ENCODE results near the gene P4HB. TPM values are rescaled to one million over a fixed set of nuclear protein-coding genes. Genes with fewer than 3 reads are reported as not detected.

P4HB gene
- total and polyA plus RNA-seq, 9 donors, result 383 to 577 (median 443) TPM

GRCh38 chr17:81899514-81900166 lies 39.3 kb upstream of the P4HB start:
- DNase-seq, result no peak
- H3K27ac ChIP-seq (ENCODE audit: low read length), result no peak overlapping the region
- no peak overlapping the region for H3K4me3 ChIP-seq (ENCODE audit: low read length)
- H3K27me3 ChIP-seq (ENCODE audit: control insufficient read depth, insufficient read depth, low read length), result peaks cover 16% of the 10 kb centered on the region
- 92% methylated on average over 21 of the region's 22 CpGs for WGBS (ENCODE audit: insufficient coverage)
- H3K36me3 ChIP-seq (ENCODE audit: control insufficient read depth, insufficient read depth, low read length), result peaks cover 60% of the 10 kb centered on the region
- no peaks in the 10 kb centered on the region for H3K9me3 ChIP-seq (replicated peaks; ENCODE audit: control insufficient read depth, low read depth, low read length)
- peaks cover 11% of the 10 kb centered on the region for H3K4me1 ChIP-seq (ENCODE audit: control insufficient read depth, insufficient read depth, low read length)

- Histone ChIP-seq H3K4me3 (ENCODE audit: low read length) (no peak overlapping the region), H3K27me3 (ENCODE audit: control insufficient read depth, insufficient read depth, low read length) (peaks cover 16% of the 10 kb centered on the region), H3K36me3 (ENCODE audit: control insufficient read depth, insufficient read depth, low read length) (peaks cover 62% of the 10 kb centered on the region), H3K9me3 (replicated peaks; ENCODE audit: control insufficient read depth, low read depth, low read length) (no peaks in the 10 kb centered on the region), H3K4me1 (ENCODE audit: control insufficient read depth, insufficient read depth, low read length) (peaks cover 11% of the 10 kb centered on the region), H3K27ac (ENCODE audit: low read length) (no peak overlapping the region)
- 80% methylated on average over 9 of the region's 9 CpGs for WGBS (ENCODE audit: insufficient coverage)
- DNase-seq, result no peak
These were observed 38.5 kb upstream of the P4HB start for GRCh38 chr17:81898885-81899284.

- Histone ChIP-seq H3K36me3 (ENCODE audit: control insufficient read depth, insufficient read depth, low read length) (peaks cover 68% of the 10 kb centered on the region), H3K27me3 (ENCODE audit: control insufficient read depth, insufficient read depth, low read length) (peaks cover 16% of the 10 kb centered on the region)
- WGBS (ENCODE audit: insufficient coverage), result 90% methylated on average over 17 of the region's 19 CpGs
These were observed 37.9 kb upstream of the P4HB start for GRCh38 chr17:81898029-81898866.

DNA sequence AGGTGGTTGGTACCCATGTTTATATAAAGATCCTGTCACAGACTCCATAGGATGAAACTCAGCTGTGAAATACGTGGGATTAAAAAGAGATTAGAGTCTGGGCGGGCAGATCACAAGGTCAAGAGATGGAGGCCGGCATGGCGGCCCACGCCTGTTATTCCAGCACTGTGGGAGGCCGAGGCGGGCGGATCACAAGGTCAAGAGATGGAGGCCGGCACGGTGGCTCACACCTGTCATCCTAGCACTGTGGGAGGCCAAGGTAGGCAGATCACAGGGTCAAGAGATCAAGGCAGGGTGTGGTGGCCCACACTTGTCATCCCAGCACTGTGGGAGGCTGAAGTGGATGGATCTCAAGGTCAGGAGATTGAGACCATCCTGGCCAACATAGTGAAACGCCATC lies 35.1 kb upstream of the P4HB start:
- 85% methylated on average over 10 of the region's 11 CpGs for WGBS (ENCODE audit: insufficient coverage)
- no peak overlapping the region for H3K4me3 ChIP-seq (ENCODE audit: low read length)
- DNase-seq, result no peak
- H3K27ac ChIP-seq (ENCODE audit: low read length), result no peak overlapping the region
- no peaks in the 10 kb centered on the region for H3K9me3 ChIP-seq (replicated peaks; ENCODE audit: control insufficient read depth, low read depth, low read length)
- H3K36me3 ChIP-seq (ENCODE audit: control insufficient read depth, insufficient read depth, low read length), result peaks cover 63% of the 10 kb centered on the region
- H3K4me1 ChIP-seq (ENCODE audit: control insufficient read depth, insufficient read depth, low read length), result peaks cover 11% of the 10 kb centered on the region
- H3K27me3 ChIP-seq (ENCODE audit: control insufficient read depth, insufficient read depth, low read length), result no peaks in the 10 kb centered on the region

More at GRCh38 chr17:81898029-81898866, 37.9 kb upstream of the P4HB start:
- Histone ChIP-seq H3K9me3 (replicated peaks; ENCODE audit: control insufficient read depth, low read depth, low read length) (no peaks in the 10 kb centered on the region), H3K4me1 (ENCODE audit: control insufficient read depth, insufficient read depth, low read length) (peaks cover 11% of the 10 kb centered on the region), H3K27ac (ENCODE audit: low read length) (no peak overlapping the region), H3K4me3 (ENCODE audit: low read length) (no peak overlapping the region)
- DNase-seq, result no peak

- DNase-seq, result no peak
- Histone ChIP-seq H3K27me3 (ENCODE audit: control insufficient read depth, insufficient read depth, low read length) (no peaks in the 10 kb centered on the region), H3K36me3 (ENCODE audit: control insufficient read depth, insufficient read depth, low read length) (peaks cover 67% of the 10 kb centered on the region), H3K9me3 (replicated peaks; ENCODE audit: control insufficient read depth, low read depth, low read length) (no peaks in the 10 kb centered on the region), H3K27ac (ENCODE audit: low read length) (peak overlapping the region; percentile 66), H3K4me3 (ENCODE audit: low read length) (peak overlapping the region; percentile 62), H3K4me1 (ENCODE audit: control insufficient read depth, insufficient read depth, low read length) (peaks cover 26% of the 10 kb centered on the region)
- WGBS (ENCODE audit: insufficient coverage), result under 1% methylated on average over 40 of the region's 40 CpGs
These were observed 30.9 kb upstream of the P4HB start for GRCh38 chr17:81891303-81891552.

- Histone ChIP-seq H3K4me3 (ENCODE audit: low read length) (peak overlapping the region; percentile 62), H3K27ac (ENCODE audit: low read length) (peak overlapping the region; percentile 66), H3K4me1 (ENCODE audit: control insufficient read depth, insufficient read depth, low read length) (peaks cover 31% of the 10 kb centered on the region), H3K36me3 (ENCODE audit: control insufficient read depth, insufficient read depth, low read length) (peaks cover 69% of the 10 kb centered on the region), H3K9me3 (replicated peaks; ENCODE audit: control insufficient read depth, low read depth, low read length) (no peaks in the 10 kb centered on the region), H3K27me3 (ENCODE audit: control insufficient read depth, insufficient read depth, low read length) (no peaks in the 10 kb centered on the region)
- WGBS (ENCODE audit: insufficient coverage), result 9% methylated on average over 58 of the region's 69 CpGs
- DNase-seq, result no peak
These were observed 30.3 kb upstream of the P4HB start for GRCh38 chr17:81890447-81891302.

DNA sequence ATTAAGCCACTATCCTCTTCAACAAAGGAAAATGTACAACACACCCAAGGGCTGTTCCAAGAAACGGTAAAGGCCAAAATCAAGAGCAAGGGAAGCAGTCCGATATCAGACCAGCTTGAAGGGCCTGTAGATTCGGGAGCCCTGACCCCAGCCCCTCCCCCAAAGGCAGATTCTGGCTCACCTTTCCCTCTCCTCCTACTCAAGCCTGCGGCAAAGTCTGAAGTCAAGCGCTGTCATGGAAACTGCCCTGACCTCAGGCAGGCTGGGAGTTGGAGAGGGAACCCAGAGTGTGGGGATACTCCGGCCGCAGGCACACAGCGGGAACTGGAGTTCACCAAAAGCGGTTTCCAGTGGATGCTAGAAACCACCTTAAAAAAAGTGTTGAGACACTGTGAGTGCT lies 29.3 kb upstream of the P4HB start:
- no peak for DNase-seq
- Histone ChIP-seq H3K4me3 (ENCODE audit: low read length) (no peak overlapping the region), H3K4me1 (ENCODE audit: control insufficient read depth, insufficient read depth, low read length) (peaks cover 42% of the 10 kb centered on the region), H3K27ac (ENCODE audit: low read length) (no peak overlapping the region), H3K36me3 (ENCODE audit: control insufficient read depth, insufficient read depth, low read length) (peaks cover 72% of the 10 kb centered on the region), H3K9me3 (replicated peaks; ENCODE audit: control insufficient read depth, low read depth, low read length) (no peaks in the 10 kb centered on the region), H3K27me3 (ENCODE audit: control insufficient read depth, insufficient read depth, low read length) (no peaks in the 10 kb centered on the region)
- WGBS (ENCODE audit: insufficient coverage), result 85% methylated on average over 5 of the region's 9 CpGs

DNA sequence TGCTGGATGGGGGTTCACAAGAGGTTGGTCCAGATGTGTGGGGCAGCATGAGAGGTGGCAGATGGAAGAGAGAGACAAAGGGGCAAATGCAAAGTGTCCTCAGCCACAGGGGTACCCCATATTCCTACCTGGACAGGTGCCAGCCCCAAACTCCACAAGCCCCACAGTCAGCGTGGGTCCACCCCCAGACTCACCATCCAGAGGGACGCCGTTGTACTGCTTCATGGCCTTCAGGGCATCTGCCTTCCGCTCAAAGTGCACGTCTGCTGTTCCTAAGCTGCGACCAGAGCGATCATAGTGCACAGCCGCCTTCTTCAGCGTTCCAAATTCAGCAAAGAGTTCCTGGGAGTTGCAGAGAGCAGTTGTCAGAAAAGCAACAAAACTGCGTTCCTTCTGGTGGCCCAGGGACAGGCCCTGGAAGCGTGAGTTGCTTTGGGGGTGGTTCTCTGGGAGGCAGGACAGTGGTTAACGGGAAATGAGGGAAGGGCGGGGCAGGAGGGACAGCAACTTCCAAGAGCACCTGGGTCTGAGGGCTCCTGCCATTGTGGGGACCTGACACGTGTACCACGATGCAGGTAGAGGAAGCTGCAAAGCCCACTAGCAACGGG lies 28.8 kb upstream of the P4HB start:
- H3K4me3 ChIP-seq (ENCODE audit: low read length), result no peak overlapping the region
- H3K27ac ChIP-seq (ENCODE audit: low read length), result no peak overlapping the region
- H3K9me3 ChIP-seq (replicated peaks; ENCODE audit: control insufficient read depth, low read depth, low read length), result no peaks in the 10 kb centered on the region
- H3K36me3 ChIP-seq (ENCODE audit: control insufficient read depth, insufficient read depth, low read length), result peaks cover 72% of the 10 kb centered on the region
- H3K4me1 ChIP-seq (ENCODE audit: control insufficient read depth, insufficient read depth, low read length), result peaks cover 46% of the 10 kb centered on the region
- no peaks in the 10 kb centered on the region for H3K27me3 ChIP-seq (ENCODE audit: control insufficient read depth, insufficient read depth, low read length)
- 93% methylated on average over 13 of the region's 16 CpGs for WGBS (ENCODE audit: insufficient coverage)
- DNase-seq, result no peak

DNA sequence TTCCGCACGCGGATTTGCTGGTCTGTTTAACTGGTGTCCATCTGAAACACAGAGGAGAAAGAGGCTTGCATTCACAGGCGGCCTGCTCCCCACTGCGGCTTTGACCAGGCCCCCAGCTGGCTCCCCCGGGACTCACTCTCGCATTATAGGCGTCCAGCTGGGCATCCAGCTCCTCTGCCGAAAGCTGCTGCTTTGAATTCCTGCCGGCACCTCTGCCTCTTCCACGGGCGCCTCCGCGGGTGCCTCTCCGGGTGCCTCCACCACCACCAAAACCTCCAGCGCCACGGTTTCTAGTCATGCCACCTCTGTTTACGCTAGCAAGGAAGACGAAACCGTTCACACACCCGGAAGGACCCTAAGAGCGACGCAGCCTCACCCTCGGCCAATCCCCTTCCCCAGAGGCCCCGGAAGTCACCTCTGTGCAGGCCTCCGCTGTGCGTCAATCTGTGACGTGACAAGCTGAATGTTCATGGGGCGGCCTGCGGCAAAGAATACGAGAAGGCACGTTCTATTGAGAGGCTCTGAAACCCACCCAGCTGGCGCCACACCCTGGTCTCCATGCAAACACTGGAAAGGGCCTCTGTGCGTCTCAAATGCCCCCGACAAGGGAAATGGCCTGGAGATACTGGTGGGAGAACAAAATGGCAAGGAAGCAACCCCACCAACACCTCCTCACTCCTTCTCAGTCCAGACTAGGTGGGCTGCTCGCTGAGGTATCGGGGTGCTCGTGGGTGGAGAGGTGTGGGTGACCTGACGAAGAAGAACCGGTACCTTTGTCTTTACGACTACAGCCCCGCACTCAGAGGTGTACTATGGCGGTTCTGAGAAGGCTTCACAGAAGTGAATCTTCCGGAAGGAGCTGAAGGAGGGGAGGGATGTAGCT lies 28.0 kb upstream of the P4HB start:
- no peaks in the 10 kb centered on the region for H3K9me3 ChIP-seq (replicated peaks; ENCODE audit: control insufficient read depth, low read depth, low read length)
- peaks cover 69% of the 10 kb centered on the region for H3K36me3 ChIP-seq (ENCODE audit: control insufficient read depth, insufficient read depth, low read length)
- no peak overlapping the region for H3K27ac ChIP-seq (ENCODE audit: low read length)
- DNase-seq, result no peak
- peaks cover 46% of the 10 kb centered on the region for H3K4me1 ChIP-seq (ENCODE audit: control insufficient read depth, insufficient read depth, low read length)
- no peaks in the 10 kb centered on the region for H3K27me3 ChIP-seq (ENCODE audit: control insufficient read depth, insufficient read depth, low read length)
- H3K4me3 ChIP-seq (ENCODE audit: low read length), result no peak overlapping the region
- WGBS (ENCODE audit: insufficient coverage), result 88% methylated on average over 28 of the region's 44 CpGs
